HG03354 (cell line): ENCODE data around the gene CCR4.
A peak's percentile ranks its signal among the peaks of the same experiment; 100 is the strongest.
"Not testable (repeated sequence)": the region's sequence is repeated elsewhere in the genome, so short reads cannot be mapped to it uniquely, and the experiment has no call there.

ENCODE experiments used
- ATAC-seq: cut with Tn5 transposase; IDR thresholded peaks from one replicate; pipeline ENCODE4 v1.9.1; 2021; ENCODE audit warnings: mild to moderate bottlenecking; ENCODE audit not compliant: unreplicated experiment, poor library complexity, severe bottlenecking

CCR4 gene

GRCh38 chr3:32973982-32974381, 22.5 kb downstream of the CCR4 start:
- ATAC-seq: peak; percentile 80

GRCh38 chr3:32975891-32976595, 24.6 kb downstream of the CCR4 start:
- ATAC-seq: no peak

GRCh38 chr3:32977861-32978260, 26.4 kb downstream of the CCR4 start:
- no peak for ATAC-seq

- no peak for ATAC-seq
These were observed 26.9 kb downstream of the CCR4 start for GRCh38 chr3:32978331-32978730.

GRCh38 chr3:32983124-32983523, 31.7 kb downstream of the CCR4 start:
- no peak for ATAC-seq

- not testable (repeated sequence) for ATAC-seq
These were observed 33.5 kb downstream of the CCR4 start for GRCh38 chr3:32984918-32985317.

- no peak for ATAC-seq
These were observed 37.7 kb downstream of the CCR4 start for GRCh38 chr3:32989171-32989570.

- ATAC-seq: no peak
These were observed 38.7 kb downstream of the CCR4 start for GRCh38 chr3:32990116-32990515.

- ATAC-seq: no peak
These were observed 40.3 kb downstream of the CCR4 start for GRCh38 chr3:32991781-32992180.

GRCh38 chr3:32992310-32992686, 40.9 kb downstream of the CCR4 start:
- ATAC-seq: no peak

- no peak for ATAC-seq
These were observed 42.6 kb downstream of the CCR4 start for GRCh38 chr3:32994045-32994444.

- no peak for ATAC-seq
These were observed 43.7 kb downstream of the CCR4 start for GRCh38 chr3:32995098-32995497.

- no peak for ATAC-seq
These were observed 44.8 kb downstream of the CCR4 start for GRCh38 chr3:32996048-32996754.

- no peak for ATAC-seq
These were observed 45.3 kb downstream of the CCR4 start for GRCh38 chr3:32996755-32997091.

GRCh38 chr3:32998631-32999451, 47.4 kb downstream of the CCR4 start:
- ATAC-seq: no peak

- ATAC-seq: no peak
These were observed 49.4 kb downstream of the CCR4 start for GRCh38 chr3:33000691-33001385.

GRCh38 chr3:33001889-33002288, 50.4 kb downstream of the CCR4 start:
- peak; percentile 72 for ATAC-seq

GRCh38 chr3:33003308-33003707, 51.9 kb downstream of the CCR4 start:
- no peak for ATAC-seq

- no peak for ATAC-seq
These were observed 52.8 kb downstream of the CCR4 start for GRCh38 chr3:33004205-33004604.

GRCh38 chr3:33004961-33005360, 53.5 kb downstream of the CCR4 start:
- no peak for ATAC-seq
